Melanocyte of skin (primary cell): ENCODE measurements around the gene GOLGA6L7. TPM values are rescaled to one million over a fixed set of nuclear protein-coding genes. Genes with fewer than 3 reads are reported as not detected.

ENCODE experiments used
- total RNA-seq, 2 donors: library from RNA; depleted of rRNA; stranded (reverse); fragments of >200 nt; gene quantifications; 2 replicates each; pipeline ENCODE4 v1.2.3, GENCODE V29; 2012

GOLGA6L7 gene, protein sequence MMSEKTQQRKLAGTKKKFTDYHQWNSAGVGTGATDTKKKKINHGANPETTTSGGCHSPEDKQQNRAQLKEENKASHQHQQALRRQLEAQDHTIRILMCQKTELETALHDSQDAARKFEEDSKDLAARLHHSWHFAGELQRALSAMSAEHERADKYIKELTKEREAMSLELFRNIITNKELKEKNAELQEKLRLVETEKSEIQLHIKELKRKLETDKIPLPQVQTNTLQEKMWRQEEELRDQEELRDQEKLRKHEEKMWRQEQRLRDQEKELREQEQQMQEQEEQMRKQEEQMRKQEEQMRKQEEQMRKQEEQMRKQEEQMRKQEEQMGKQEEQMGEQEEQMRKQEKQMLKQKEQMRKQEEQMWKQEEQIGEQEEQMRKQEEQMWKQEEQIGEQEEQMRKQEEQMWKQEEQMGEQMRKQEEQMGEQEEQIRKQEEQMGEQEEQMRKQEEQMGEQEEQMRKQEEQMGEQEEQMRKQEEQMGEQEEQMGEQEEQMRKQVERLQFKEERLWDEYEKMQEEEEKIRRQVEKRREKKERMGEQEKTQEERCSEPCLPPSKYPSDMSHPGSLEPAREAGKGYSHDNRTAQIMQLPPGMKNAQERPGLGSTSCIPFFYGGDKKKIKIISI
- total RNA-seq = not detected

DNA sequence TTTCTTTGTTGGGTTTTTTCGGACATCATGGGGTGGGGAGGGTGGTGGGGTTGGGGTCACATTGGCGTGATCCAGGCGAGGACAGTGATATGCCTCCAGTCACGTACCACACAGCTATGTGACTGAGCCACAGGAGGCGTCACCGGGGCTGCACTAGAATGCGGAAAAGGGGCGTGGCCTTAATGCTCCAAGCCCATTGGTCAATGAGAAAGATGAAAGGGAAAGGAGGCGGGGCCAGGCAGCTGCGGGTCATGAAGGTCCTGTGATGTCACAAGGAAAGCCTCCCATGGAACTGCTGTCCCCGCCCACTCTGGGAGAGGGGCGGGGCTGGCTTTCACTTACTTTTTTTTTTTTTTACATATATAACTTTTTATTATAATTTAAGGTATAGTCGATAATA, at the start of gene GOLGA6L7:
Gene GOLGA6L7, minus strand, starts transcription at position 124 of the 400 bp plus-strand sequence. Its CDS starts 95 bp downstream, at position 29.

DNA sequence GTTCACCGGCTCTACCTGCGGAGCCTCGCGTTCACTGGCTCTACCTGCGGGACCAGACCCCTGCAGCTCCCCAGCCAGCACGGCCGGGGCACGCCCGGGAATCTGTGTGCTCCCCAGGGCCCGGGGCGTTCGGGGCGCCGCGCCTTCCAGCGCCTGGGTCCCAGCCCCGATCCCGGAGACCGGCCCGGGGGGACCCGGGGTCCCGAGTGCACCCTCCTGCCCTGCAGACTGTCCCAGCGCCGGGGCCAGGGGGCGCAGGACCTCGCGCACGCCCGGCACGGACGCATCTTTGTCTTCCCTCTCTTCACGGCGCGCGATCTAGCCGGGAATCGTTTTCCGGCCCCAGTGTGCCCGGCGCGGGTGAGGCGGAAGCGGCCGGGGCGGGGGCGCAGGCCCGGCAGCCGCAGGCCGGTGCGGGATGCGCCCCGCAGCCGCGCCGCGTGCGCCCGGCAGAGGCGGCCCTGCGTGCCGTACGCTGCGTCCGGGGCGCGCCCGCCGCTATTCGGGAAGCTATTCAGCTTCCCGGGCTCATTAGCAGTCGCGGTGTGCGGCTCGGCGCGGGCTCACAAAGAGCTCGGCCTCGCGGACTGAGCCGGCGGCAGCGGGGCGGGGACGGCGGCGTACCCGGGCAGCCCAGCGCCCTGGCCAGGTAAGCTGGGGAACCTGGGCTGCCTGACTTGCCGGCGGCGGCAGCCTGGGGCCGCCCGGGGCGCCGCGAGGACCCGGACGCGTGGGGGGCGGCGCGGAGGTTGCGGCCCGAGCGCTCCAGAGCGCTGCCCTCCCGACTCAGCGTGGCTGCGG, 37.4 kb upstream of the GOLGA6L7 start, which contains the start of gene APBA2:
Gene APBA2, plus strand, starts transcription at position 345 of the 801 bp plus-strand sequence. CDS start 167,911 bp downstream, outside the sequence.

Other genes starting within 250 kb of the GOLGA6L7 start
- not detected for gene GOLGA8M, start 136.2 kb downstream of the GOLGA6L7 start, total RNA-seq
- 10 to 100 TPM; 24.3 to 31.3 TPM for gene APBA2, start 37.3 kb upstream of the GOLGA6L7 start, total RNA-seq